HG02798 (cell line): Measurements from ENCODE around the gene TNNI3K.

Experiments used
- ATAC-seq: cut with Tn5 transposase; IDR thresholded peaks from one replicate; pipeline ENCODE4 v1.9.1; 2021; ENCODE audit warnings: mild to moderate bottlenecking; ENCODE audit not compliant: unreplicated experiment, poor library complexity

The TNNI3K gene

GRCh38 chr1:74380252-74380651 is 145.1 kb downstream of the TNNI3K start:
- ATAC-seq = no peak

- ATAC-seq = no peak
These were observed 153.7 kb downstream of the TNNI3K start for GRCh38 chr1:74388855-74389254.

GRCh38 chr1:74392186-74392585 is 157.0 kb downstream of the TNNI3K start:
- no peak for ATAC-seq

- no peak for ATAC-seq
These were observed 157.7 kb downstream of the TNNI3K start for GRCh38 chr1:74392840-74393239.

- no peak for ATAC-seq
These were observed 160.4 kb downstream of the TNNI3K start for GRCh38 chr1:74395571-74395970.

- no peak for ATAC-seq
These were observed 161.3 kb downstream of the TNNI3K start for GRCh38 chr1:74396462-74396861.

GRCh38 chr1:74396933-74397332 is 161.7 kb downstream of the TNNI3K start:
- ATAC-seq = peak; percentile 65

- peak; percentile 74 for ATAC-seq
These were observed 164.1 kb downstream of the TNNI3K start for GRCh38 chr1:74399249-74399648.

GRCh38 chr1:74402873-74403272 is 167.7 kb downstream of the TNNI3K start:
- no peak for ATAC-seq

- ATAC-seq = no peak
These were observed 168.4 kb downstream of the TNNI3K start for GRCh38 chr1:74403606-74404005.

- ATAC-seq = no peak
These were observed 171.6 kb downstream of the TNNI3K start for GRCh38 chr1:74406759-74407158.

GRCh38 chr1:74407902-74408301 is 172.7 kb downstream of the TNNI3K start:
- ATAC-seq = no peak

GRCh38 chr1:74412244-74412643 is 177.1 kb downstream of the TNNI3K start:
- ATAC-seq = no peak

- no peak for ATAC-seq
These were observed 180.7 kb downstream of the TNNI3K start for GRCh38 chr1:74415935-74416334.

GRCh38 chr1:74419611-74420010 is 184.4 kb downstream of the TNNI3K start:
- no peak for ATAC-seq

GRCh38 chr1:74420467-74420866 is 185.3 kb downstream of the TNNI3K start:
- ATAC-seq = no peak

- no peak for ATAC-seq
These were observed 187.5 kb downstream of the TNNI3K start for GRCh38 chr1:74422421-74423292.

GRCh38 chr1:74423471-74423870 is 188.3 kb downstream of the TNNI3K start:
- ATAC-seq = no peak

GRCh38 chr1:74425676-74426075 is 190.5 kb downstream of the TNNI3K start:
- no peak for ATAC-seq

- no peak for ATAC-seq
These were observed 191.2 kb downstream of the TNNI3K start for GRCh38 chr1:74426208-74426937.

GRCh38 chr1:74427681-74428080 is 192.5 kb downstream of the TNNI3K start:
- no peak for ATAC-seq

- ATAC-seq = no peak
These were observed 194.4 kb downstream of the TNNI3K start for GRCh38 chr1:74429580-74429979.
